IMR-90 (cell line): ENCODE data around the gene NDUFA1. TPM values are rescaled to one million over a fixed set of nuclear protein-coding genes. Genes with fewer than 3 reads are reported as not detected.
A peak's percentile ranks its signal among the peaks of the same experiment; 100 is the strongest.
"Not testable (repeated sequence)": the region's sequence is repeated elsewhere in the genome, so short reads cannot be mapped to it uniquely, and the experiment has no call there.

ENCODE experiments used
- ATAC-seq: fragments of 200-7000 bp; cut with Tn5 transposase; 2 replicates; pipeline ENCODE4 v1.9.1; 2020; ENCODE audit warnings: low read depth, mild to moderate bottlenecking, moderate library complexity
- BruUV-seq: library from RNA; stranded (reverse); fragments of 400-500 nt; replicated peaks from 2 replicates; lab custom pipeline; 2021; lab: Mats Ljungman, UMichigan
- CTCF ChIA-PET: fragments of 300-600 bp; formaldehyde crosslinking; extraction: SDS; loops from one replicate; lab custom pipeline; 2021; ENCODE audit warnings: antibody characterized with exemption; lab: Yijun Ruan, JAX
- POLR2A ChIA-PET: fragments of 300-600 bp; sonication (Branson Sonifier 250); formaldehyde crosslinking; loops from one replicate; lab custom pipeline; 2022; ENCODE audit warnings: antibody characterized with exemption; ENCODE audit not compliant: unreplicated experiment; lab: Charles Lee
- DNase-seq: peaks from one replicate; pipeline ENCODE4 v3.0.0; 2013
- H2AFZ ChIP-seq: replicated peaks from 2 replicates; pipeline ENCODE3; 2013; ENCODE audit warnings: low read length, mild to moderate bottlenecking; ENCODE audit not compliant: poor library complexity
- H2AK5ac ChIP-seq: 2 replicates; pipeline ENCODE4 v1.6.1; 2013; ENCODE audit warnings: low read depth, low read length, inconsistent platforms
- H2AK9ac ChIP-seq: replicated peaks from 2 replicates; pipeline ENCODE3; 2013; ENCODE audit warnings: mild to moderate bottlenecking, low read depth, low read length, moderate library complexity; ENCODE audit not compliant: poor library complexity
- H2BK120ac ChIP-seq: 2 replicates; pipeline ENCODE4 v1.6.1; 2013; ENCODE audit warnings: low read depth, low read length, inconsistent platforms
- H2BK15ac ChIP-seq: 3 replicates; pipeline ENCODE4 v1.6.1; 2013; ENCODE audit warnings: low read depth, low read length, inconsistent platforms
- H2BK20ac ChIP-seq: 2 replicates; pipeline ENCODE4 v1.6.1; 2013; ENCODE audit warnings: low read depth, mild to moderate bottlenecking, inconsistent platforms, low read length, moderate library complexity
- H2BK5ac ChIP-seq: 2 replicates; pipeline ENCODE4 v1.6.1; 2013; ENCODE audit warnings: mild to moderate bottlenecking, low read depth, low read length, inconsistent platforms; ENCODE audit not compliant: poor library complexity, severe bottlenecking
- H3K14ac ChIP-seq: replicated peaks from 2 replicates; pipeline ENCODE4 v1.6.1; 2013; ENCODE audit warnings: low read depth, low read length, inconsistent platforms
- H3K18ac ChIP-seq: 2 replicates; pipeline ENCODE4 v1.6.1; 2013; ENCODE audit warnings: low read depth, low read length, control low read depth
- H3K23ac ChIP-seq: 2 replicates; pipeline ENCODE4 v1.6.1; 2013; ENCODE audit warnings: low read depth, low read length, inconsistent platforms
- H3K27ac ChIP-seq: 2 replicates; pipeline ENCODE4 v1.5.1; 2013; ENCODE audit warnings: mild to moderate bottlenecking, control low read depth, low read length; ENCODE audit not compliant: insufficient read depth
- H3K27me3 ChIP-seq: 2 replicates; pipeline ENCODE4 v1.6.1; 2013; ENCODE audit warnings: low read length; ENCODE audit not compliant: control insufficient read depth, insufficient read depth
- H3K36me3 ChIP-seq: 2 replicates; pipeline ENCODE4 v1.6.1; 2013; ENCODE audit warnings: low read length, mixed read lengths; ENCODE audit not compliant: control insufficient read depth, insufficient read depth
- H3K4ac ChIP-seq: 2 replicates; pipeline ENCODE4 v1.6.1; 2013; ENCODE audit warnings: low read depth, low read length, inconsistent platforms
- H3K4me1 ChIP-seq: 2 replicates; pipeline ENCODE4 v1.6.1; 2013; ENCODE audit warnings: low read length, mixed read lengths; ENCODE audit not compliant: control insufficient read depth, insufficient read depth
- H3K4me2 ChIP-seq: 2 replicates; pipeline ENCODE4 v1.6.1; 2013; ENCODE audit warnings: low read depth, mild to moderate bottlenecking, control low read depth, low read length, moderate library complexity
- H3K4me3 ChIP-seq: 2 replicates; pipeline ENCODE4 v1.5.1; 2013; ENCODE audit warnings: low read depth, mild to moderate bottlenecking, control low read depth, low read length, moderate library complexity; ENCODE audit not compliant: insufficient read depth
- H3K56ac ChIP-seq: 2 replicates; pipeline ENCODE4 v1.6.1; 2013; ENCODE audit warnings: low read length, inconsistent platforms; ENCODE audit not compliant: insufficient read depth; ENCODE audit errors: extremely low read depth
- H3K79me1 ChIP-seq, 2 experiments: 2 replicates each; pipeline ENCODE4 v1.6.1; 2013; ENCODE audit warnings: low read length in 2 of 2, inconsistent platforms in 1 of 2, low read depth in 1 of 2
- H3K9ac ChIP-seq: 2 replicates; pipeline ENCODE4 v1.6.1; 2013; ENCODE audit warnings: low read depth, low read length, control low read depth
- H3K9me1 ChIP-seq: 2 replicates; pipeline ENCODE4 v1.6.1; 2013; ENCODE audit warnings: low read length, inconsistent platforms; ENCODE audit not compliant: insufficient read depth
- H3K9me3 ChIP-seq: 2 replicates; pipeline ENCODE4 v1.6.1; 2013; ENCODE audit warnings: low read length; ENCODE audit not compliant: control insufficient read depth, insufficient read depth
- H4K20me1 ChIP-seq: 2 replicates; pipeline ENCODE4 v1.6.1; 2013; ENCODE audit warnings: low read length, inconsistent platforms; ENCODE audit not compliant: insufficient read depth
- H4K5ac ChIP-seq: 2 replicates; pipeline ENCODE4 v1.6.1; 2013; ENCODE audit warnings: mild to moderate bottlenecking, low read depth, low read length, control low read depth
- H4K8ac ChIP-seq, 2 experiments: 2 replicates each; pipeline ENCODE4 v1.6.1; 2013; ENCODE audit warnings: low read depth in 2 of 2, low read length in 2 of 2, control low read depth in 1 of 2, inconsistent platforms in 1 of 2
- H4K91ac ChIP-seq: 2 replicates; pipeline ENCODE4 v1.6.1; 2013; ENCODE audit warnings: low read depth, low read length, inconsistent platforms; ENCODE audit not compliant: insufficient read depth
- WGBS, 2 experiments: methylation state at CpG; one replicate each; pipeline versions ENCODE4 v1.1.5 to v1.1.7; 2013; ENCODE audit warnings: missing lambda C conversion rate in 2 of 2; ENCODE audit not compliant: insufficient read length in 1 of 2; ENCODE audit errors: extremely low coverage in 2 of 2; 5-methylcytosine and 5-hydroxymethylcytosine counted together
- dilution Hi-C: fragments of 300-500 bp; cut with HindIII; formaldehyde crosslinking; loops from one replicate; pipeline ENCODE4 v1.14.3; 2018; ENCODE audit warnings: low sequenced_read_pairs; ENCODE audit not compliant: unreplicated experiment
- in situ Hi-C: fragments of 300-500 bp; cut with MboI; formaldehyde crosslinking; loops from 3 replicates; pipeline ENCODE4 v1.14.3; 2019; ENCODE audit warnings: low sequenced_read_pairs, inconsistent platforms, mixed read lengths
- intact Hi-C: fragments of 100-400 bp; cut with micrococcal nuclease; formaldehyde crosslinking; loops from 2 replicates; pipeline ENCODE4 v1.10.0; 2022
- polyA plus RNA-seq, 3 experiments: library from polyadenylated mRNA; depleted of rRNA; stranded (reverse); fragments of >200 nt; gene quantifications; 2 replicates each; pipeline ENCODE4 v1.2.3, GENCODE V29; 2012; ENCODE audit warnings: low replicate concordance in 1 of 3
- total RNA-seq: library from RNA; depleted of rRNA; stranded (reverse); fragments of >200 nt; gene quantifications from 2 replicates; pipeline ENCODE4 v1.2.3, GENCODE V29; 2012

The NDUFA1 gene
- total and polyA plus RNA-seq, 2 of the 4 experiments (the other 2 are of a cell fraction), result 12.5 to 90.1 TPM

DNA sequence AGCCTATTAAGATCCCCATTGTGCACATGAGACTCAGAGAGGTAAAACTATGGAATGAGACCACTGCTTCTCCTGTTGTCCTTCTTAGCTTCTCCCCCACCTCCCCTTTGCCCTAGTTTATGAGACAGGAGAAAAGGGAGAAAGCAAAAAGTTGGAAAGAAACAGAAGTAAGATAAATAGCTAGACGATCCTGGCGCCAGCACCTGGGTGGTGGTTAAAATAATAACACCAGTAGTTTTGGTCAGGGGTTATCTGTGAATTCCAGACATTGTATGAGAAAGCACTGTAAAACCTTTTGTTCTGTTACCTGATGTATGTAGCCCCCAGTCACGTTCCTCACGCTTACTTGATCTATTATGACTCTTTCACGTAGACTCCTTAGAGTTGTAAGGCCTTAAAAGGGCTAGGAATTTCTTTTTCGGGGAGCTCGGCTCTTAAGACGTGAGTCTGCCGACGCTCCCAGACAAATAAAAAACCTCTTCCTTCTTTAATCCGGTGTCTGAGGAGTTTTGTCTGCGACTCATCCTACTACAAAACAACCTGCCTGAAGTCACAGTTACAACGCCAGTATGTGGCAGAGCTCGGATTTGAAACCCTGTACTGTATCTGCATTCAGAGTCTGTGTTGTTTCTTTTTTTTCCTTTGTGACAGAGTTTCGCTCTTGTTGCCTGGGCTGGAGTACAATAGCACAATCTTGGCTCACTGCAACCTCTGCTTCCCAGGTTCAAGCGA is 20.5 kb downstream of the NDUFA1 start:
- H4K20me1 ChIP-seq, H4K5ac ChIP-seq, H3K4me3 ChIP-seq, H3K27ac ChIP-seq, H3K9me1 ChIP-seq, H2BK20ac ChIP-seq, H3K4me1 ChIP-seq, H3K9ac ChIP-seq, dilution Hi-C loops, H4K91ac ChIP-seq, H2AK9ac ChIP-seq, H2AFZ ChIP-seq, H3K4ac ChIP-seq, H3K4me2 ChIP-seq, H3K79me1 ChIP-seq, H3K18ac ChIP-seq, H3K27me3 ChIP-seq, H2BK120ac ChIP-seq, H2BK5ac ChIP-seq, in situ Hi-C loops, H3K23ac ChIP-seq, H2AK5ac ChIP-seq, H3K14ac ChIP-seq, intact Hi-C loops, ATAC-seq, H3K9me3 ChIP-seq, H2BK15ac ChIP-seq, BruUV-seq, POLR2A ChIA-PET, H3K36me3 ChIP-seq, H4K8ac ChIP-seq, H3K56ac ChIP-seq: not testable (repeated sequence)
- 20% methylated on average over 1 of the region's 16 CpGs; no CpG with 5 or more reads in 1 of the 2 experiments for WGBS, 2 experiments
- CTCF ChIA-PET, result interaction anchor here (0.6 kb wide), 2 partner anchors 158 to 1191 kb away, joined by 3 to 4 read pairs; no protein-coding TSS in a partner anchor
- DNase-seq, result peak; percentile 15
